ENCODE results near the gene SFI1. TPM values are rescaled to one million over a fixed set of nuclear protein-coding genes. Genes with fewer than 3 reads are reported as not detected.
A peak's percentile ranks its signal among the peaks of the same experiment; 100 is the strongest.

SFI1 gene
- total RNA-seq, 1 donor from 2014 or later, result 13.6 TPM

DNA sequence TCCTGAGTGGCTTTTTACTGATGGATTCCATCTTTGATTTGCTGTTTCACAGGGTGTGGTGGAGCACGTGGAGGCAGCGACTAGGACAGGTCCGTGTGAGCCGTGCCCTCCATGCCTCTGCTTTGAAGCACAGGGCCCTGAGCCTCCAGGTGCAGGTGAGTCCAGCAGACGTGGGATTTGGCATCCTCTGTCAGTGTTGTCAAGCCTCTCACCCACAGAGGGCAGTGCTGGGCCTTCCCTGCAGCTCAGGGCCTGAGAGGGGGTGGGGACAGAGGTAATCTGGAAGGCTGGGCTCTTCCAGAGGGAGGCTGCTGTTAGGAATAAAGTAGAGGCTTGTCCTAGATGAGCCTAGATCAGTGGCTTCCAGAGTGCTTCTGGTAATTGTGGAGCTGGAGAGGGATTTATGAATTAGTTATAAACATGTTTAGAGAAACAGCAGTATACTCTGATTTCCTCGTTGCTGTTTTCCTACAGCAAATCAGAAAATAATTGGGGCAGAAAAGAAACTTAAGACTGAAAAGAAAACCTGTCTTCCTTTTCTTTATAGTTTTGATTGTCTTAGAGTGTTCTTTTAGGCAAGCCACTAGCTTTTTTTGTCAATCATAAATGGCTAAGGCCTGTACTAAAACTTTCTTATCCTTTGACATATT lies 65.0 kb downstream of the SFI1 start:
- H3K4me1 Mint-ChIP-seq (ENCODE audit: low read depth, unreplicated experiment), result peaks cover 8% of the 10 kb centered on the region
- no peak overlapping the region for H3K27ac Mint-ChIP-seq (ENCODE audit: unreplicated experiment)
- Histone ChIP-seq H3K4me1 (ENCODE audit: insufficient read depth, low read length) (no peaks in the 10 kb centered on the region), H3K27ac (ENCODE audit: low read depth, low read length) (no peak overlapping the region), H3K9ac (ENCODE audit: low read length) (no peak overlapping the region), H3K4me3 (ENCODE audit: insufficient read depth, low read depth, low read length) (no peak overlapping the region), H3K4me2 (ENCODE audit: low read length) (no peak overlapping the region), H3K27me3 (ENCODE audit: insufficient read depth, low read length) (no peaks in the 10 kb centered on the region), H3K36me3 (ENCODE audit: insufficient read depth, low read length) (peaks cover 3% of the 10 kb centered on the region), H3K9me3 (ENCODE audit: insufficient read depth, low read depth, low read length) (no peaks in the 10 kb centered on the region), H4K20me1 (ENCODE audit: insufficient read depth, low read length) (no peaks in the 10 kb centered on the region), H3K79me2 (ENCODE audit: insufficient read depth, low read length) (no peaks in the 10 kb centered on the region), H2AFZ (ENCODE audit: low read depth, low read length) (no peak overlapping the region)
- H3K27me3 Mint-ChIP-seq (ENCODE audit: low read depth, unreplicated experiment), result no peaks in the 10 kb centered on the region
- no peaks in the 10 kb centered on the region for H3K9me3 Mint-ChIP-seq (ENCODE audit: unreplicated experiment)
- no peak for FAIRE-seq
- peak; percentile 49 for DNase-seq (ENCODE audit: low read depth)
- TF ChIP-seq EZH2 (IDR thresholded peaks at IDR 0.05; ENCODE audit: insufficient read depth, low read length), result no peak
- peak; percentile 63 for TF ChIP-seq CTCF (IDR thresholded peaks at IDR 0.05; ENCODE audit: insufficient read depth, low read depth, low read length)
- H3K4me3 Mint-ChIP-seq (ENCODE audit: unreplicated experiment), result no peak overlapping the region
- peaks cover 4% of the 10 kb centered on the region for H3K36me3 Mint-ChIP-seq (ENCODE audit: low read depth, unreplicated experiment)

DNA sequence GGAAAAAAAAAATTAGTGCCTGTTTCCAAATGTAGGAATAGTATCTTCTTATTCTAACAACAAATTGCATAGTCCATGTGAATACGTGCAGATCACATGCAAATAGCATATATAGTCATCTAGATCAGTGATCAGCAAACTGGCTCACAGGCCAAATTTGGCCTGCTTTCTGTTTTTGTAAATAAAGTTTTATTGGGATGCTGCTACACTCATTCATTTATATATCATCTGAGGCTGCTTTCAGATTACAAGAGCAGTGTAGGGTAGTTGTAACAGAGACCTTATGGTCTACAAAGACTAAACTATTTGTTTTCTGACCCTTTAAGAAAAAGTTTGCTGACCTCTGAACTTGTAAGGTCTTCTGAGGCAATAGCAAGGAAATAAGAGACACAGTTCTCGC lies 65.6 kb downstream of the SFI1 start:
- Histone ChIP-seq H3K4me1 (ENCODE audit: insufficient read depth, low read length) (no peaks in the 10 kb centered on the region), H3K79me2 (ENCODE audit: insufficient read depth, low read length) (no peaks in the 10 kb centered on the region), H3K27ac (ENCODE audit: low read depth, low read length) (no peak overlapping the region), H3K9ac (ENCODE audit: low read length) (no peak overlapping the region), H3K9me3 (ENCODE audit: insufficient read depth, low read depth, low read length) (no peaks in the 10 kb centered on the region), H4K20me1 (ENCODE audit: insufficient read depth, low read length) (no peaks in the 10 kb centered on the region), H3K27me3 (ENCODE audit: insufficient read depth, low read length) (no peaks in the 10 kb centered on the region), H2AFZ (ENCODE audit: low read depth, low read length) (no peak overlapping the region), H3K4me2 (ENCODE audit: low read length) (no peak overlapping the region), H3K36me3 (ENCODE audit: insufficient read depth, low read length) (peaks cover 3% of the 10 kb centered on the region), H3K4me3 (ENCODE audit: insufficient read depth, low read depth, low read length) (no peak overlapping the region)
- Mint-ChIP-seq H3K27ac (ENCODE audit: unreplicated experiment) (no peak overlapping the region), H3K36me3 (ENCODE audit: low read depth, unreplicated experiment) (peaks cover 4% of the 10 kb centered on the region), H3K27me3 (ENCODE audit: low read depth, unreplicated experiment) (no peaks in the 10 kb centered on the region), H3K4me3 (ENCODE audit: unreplicated experiment) (no peak overlapping the region), H3K4me1 (ENCODE audit: low read depth, unreplicated experiment) (peaks cover 8% of the 10 kb centered on the region), H3K9me3 (ENCODE audit: unreplicated experiment) (no peaks in the 10 kb centered on the region)
- FAIRE-seq (no peak), DNase-seq (ENCODE audit: low read depth) (no peak)
- TF ChIP-seq CTCF (IDR thresholded peaks at IDR 0.05; ENCODE audit: insufficient read depth, low read depth, low read length) (no peak), EZH2 (IDR thresholded peaks at IDR 0.05; ENCODE audit: insufficient read depth, low read length) (no peak)

DNA sequence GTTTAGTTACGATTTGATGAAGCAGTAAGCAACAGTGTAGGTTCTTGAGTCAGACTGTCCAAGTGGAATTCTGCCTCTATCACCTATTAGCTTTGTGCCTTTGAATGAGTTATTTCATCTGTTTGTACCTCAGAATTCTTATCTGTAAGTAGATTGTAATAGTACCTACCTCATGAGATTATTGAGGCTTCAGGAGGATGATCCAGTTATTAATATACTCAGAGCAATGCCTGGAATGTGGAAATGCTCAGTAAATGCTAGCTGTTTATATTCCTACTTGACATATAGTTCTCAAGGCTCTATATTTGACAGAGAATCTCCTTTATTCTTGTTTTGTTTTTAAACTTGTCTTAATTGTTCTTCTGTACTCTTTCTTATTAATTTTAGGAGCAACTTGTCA lies 70.1 kb downstream of the SFI1 start:
- Histone ChIP-seq H2AFZ (ENCODE audit: low read depth, low read length) (no peak overlapping the region), H3K4me1 (ENCODE audit: insufficient read depth, low read length) (no peaks in the 10 kb centered on the region), H3K9ac (ENCODE audit: low read length) (no peak overlapping the region), H3K9me3 (ENCODE audit: insufficient read depth, low read depth, low read length) (no peaks in the 10 kb centered on the region), H3K4me2 (ENCODE audit: low read length) (no peak overlapping the region), H3K4me3 (ENCODE audit: insufficient read depth, low read depth, low read length) (no peak overlapping the region), H3K79me2 (ENCODE audit: insufficient read depth, low read length) (no peaks in the 10 kb centered on the region), H4K20me1 (ENCODE audit: insufficient read depth, low read length) (no peaks in the 10 kb centered on the region), H3K27ac (ENCODE audit: low read depth, low read length) (no peak overlapping the region), H3K36me3 (ENCODE audit: insufficient read depth, low read length) (no peaks in the 10 kb centered on the region), H3K27me3 (ENCODE audit: insufficient read depth, low read length) (no peaks in the 10 kb centered on the region)
- peaks cover 4% of the 10 kb centered on the region for H3K36me3 Mint-ChIP-seq (ENCODE audit: low read depth, unreplicated experiment)
- no peak for FAIRE-seq
- TF ChIP-seq EZH2 (IDR thresholded peaks at IDR 0.05; ENCODE audit: insufficient read depth, low read length) (no peak), CTCF (IDR thresholded peaks at IDR 0.05; ENCODE audit: insufficient read depth, low read depth, low read length) (no peak)
- H3K9me3 Mint-ChIP-seq (ENCODE audit: unreplicated experiment), result no peaks in the 10 kb centered on the region
- DNase-seq (ENCODE audit: low read depth), result peak; percentile 20
- H3K4me3 Mint-ChIP-seq (ENCODE audit: unreplicated experiment), result no peak overlapping the region
- H3K27me3 Mint-ChIP-seq (ENCODE audit: low read depth, unreplicated experiment), result no peaks in the 10 kb centered on the region
- peaks cover 4% of the 10 kb centered on the region for H3K4me1 Mint-ChIP-seq (ENCODE audit: low read depth, unreplicated experiment)
- H3K27ac Mint-ChIP-seq (ENCODE audit: unreplicated experiment), result no peak overlapping the region
